Uterus (tissue), 4 donors: Measurements from ENCODE around the gene UPF3A. TPM values are rescaled to one million over a fixed set of nuclear protein-coding genes. Genes with fewer than 3 reads are reported as not detected.

Source experiments
- DNase-seq, 2 donors: peaks; one replicate each; pipeline ENCODE4 v3.0.0-alpha.2; 2019 to 2020
- H3K27ac ChIP-seq, 2 donors: fragments of 200-600 bp; sonication (generic); 1 replicate in 1 of 2; 2 replicates in 1 of 2; pipeline ENCODE4 v1.5.1; 2016 to 2018
- H3K27me3 ChIP-seq, 2 donors: fragments of 200-600 bp; sonication (generic); one replicate each; pipeline ENCODE4 v1.5.1; 2018 to 2019; ENCODE audit warnings: control low read depth in 1 of 2
- H3K36me3 ChIP-seq, 2 donors: fragments of 200-600 bp; sonication (generic); one replicate each; pipeline ENCODE4 v1.5.1; 2019; ENCODE audit warnings: control low read depth in 1 of 2
- H3K4me1 ChIP-seq, 2 donors: fragments of 200-600 bp; sonication (generic); one replicate each; pipeline ENCODE4 v1.5.1; 2018 to 2019; ENCODE audit warnings: control low read depth in 1 of 2
- H3K4me3 ChIP-seq, 2 donors: fragments of 200-600 bp; sonication (generic); 1 replicate in 1 of 2; 2 replicates in 1 of 2; pipeline ENCODE4 v1.5.1; 2018 to 2019; ENCODE audit warnings: mild to moderate bottlenecking in 1 of 2
- H3K9me3 ChIP-seq, 2 donors: fragments of 200-600 bp; sonication (generic); one replicate each; pipeline ENCODE4 v1.5.1; 2019; ENCODE audit warnings: control low read depth in 1 of 2
- CTCF ChIP-seq, 4 experiments: fragments of 200-600 bp in 2 of 4; fragments of 450-650 bp in 2 of 4; sonication (generic) in 2 of 4; IDR thresholded peaks; one replicate each; pipeline ENCODE4 v1.5.1; 2016 to 2019; ENCODE audit warnings: antibody characterized with exemption in 4 of 4, mild to moderate bottlenecking in 2 of 4, moderate library complexity in 1 of 4
- POLR2A ChIP-seq, 2 donors: fragments of 450-650 bp; IDR thresholded peaks; one replicate each; pipeline ENCODE4 v1.6.1; 2016; ENCODE audit warnings: antibody characterized with exemption in 2 of 2, mild to moderate bottlenecking in 1 of 2, moderate library complexity in 1 of 2
- intact Hi-C: fragments of 100-400 bp; cut with DNase I; formaldehyde crosslinking; loops from one replicate; pipeline ENCODE4 v1.15.1; 2023; ENCODE audit warnings: low total_unique reads
- total RNA-seq, 4 donors: library from RNA; depleted of rRNA in 3 of 4; stranded (reverse); fragments of >200 nt in 3 of 4; gene quantifications; one replicate each; pipeline versions ENCODE4 v1.1.0 to v1.2.4, GENCODE V29; 2014 to 2023
- donor health status: DM: yes; HTN: yes; CAD: no.

Gene UPF3A
- total RNA-seq = 10 to 100 TPM; 15.0 to 74.1 (median 34.9) TPM

GRCh38 chr13:114281351-114282040 lies at the start of gene UPF3A:
Gene UPF3A (plus strand): TSS chr13:114281601. CDS start chr13:114281640, 39 bp downstream.
- H3K27me3 ChIP-seq = no peaks in the 10 kb centered on the region
- intact Hi-C loops = no loop called here
- no peaks in the 10 kb centered on the region for H3K36me3 ChIP-seq

GRCh38 chr13:114231886-114232285 lies 49.5 kb upstream of the UPF3A start:
- no peak for DNase-seq
- Histone ChIP-seq H3K4me1 (peaks cover 0 to 7% of the 10 kb centered on the region in 2 donors), H3K4me3 (no peak overlapping the region), H3K9me3 (no peaks in the 10 kb centered on the region), H3K36me3 (no peaks in the 10 kb centered on the region), H3K27me3 (no peaks in the 10 kb centered on the region), H3K27ac (no peak overlapping the region)
- no peak for TF ChIP-seq POLR2A (IDR thresholded peaks at IDR 0.05)
- intact Hi-C loops = no loop called here

More at GRCh38 chr13:114281351-114282040, at the start of gene UPF3A:
- Histone ChIP-seq H3K9me3 (no peaks in the 10 kb centered on the region), H3K27ac (peak within 1 kb of the TSS; percentile 97 to 98), H3K4me3 (peak within 1 kb of the TSS; percentile 60 to 93), H3K4me1 (peaks cover 0 to 7% of the 10 kb centered on the region in 2 donors)
- TF ChIP-seq POLR2A (IDR thresholded peaks at IDR 0.05) = peak in 1 of 2 donors; percentile 82
- TF ChIP-seq CTCF (IDR thresholded peaks at IDR 0.05) = no peak
- DNase-seq = peak; percentile 90 to 92

- no peaks in the 10 kb centered on the region for H3K36me3 ChIP-seq
- H3K9me3 ChIP-seq = no peaks in the 10 kb centered on the region
- H3K4me1 ChIP-seq = peaks cover 0 to 7% of the 10 kb centered on the region in 2 donors
- TF ChIP-seq POLR2A (IDR thresholded peaks at IDR 0.05) (no peak), CTCF (IDR thresholded peaks at IDR 0.05) (no peak)
- no peaks in the 10 kb centered on the region for H3K27me3 ChIP-seq
- intact Hi-C loops = no loop called here
- no peak for DNase-seq
- peak overlapping the region; percentile 69 to 73 for H3K4me3 ChIP-seq
- H3K27ac ChIP-seq = peak overlapping the region; percentile 67 to 82
Observed at GRCh38 chr13:114234266-114234644, 47.1 kb upstream of the UPF3A start.

- intact Hi-C loops = no loop called here
- Histone ChIP-seq H3K27ac (peak within 1 kb of the TSS; percentile 67 to 82), H3K9me3 (no peaks in the 10 kb centered on the region), H3K4me3 (peak within 1 kb of the TSS; percentile 69 to 73), H3K36me3 (no peaks in the 10 kb centered on the region), H3K4me1 (peaks cover 0 to 7% of the 10 kb centered on the region in 2 donors), H3K27me3 (no peaks in the 10 kb centered on the region)
- TF ChIP-seq CTCF (IDR thresholded peaks at IDR 0.05) (peak in 2 of 4 experiments; percentile 22 to 27), POLR2A (IDR thresholded peaks at IDR 0.05) (peak in 1 of 2 donors; percentile 63)
- DNase-seq = peak; percentile 89 to 94
Observed at GRCh38 chr13:114234645-114235421, 46.6 kb upstream of the UPF3A start, which contains the start of gene CDC16. Gene CDC16 (plus strand): TSS chr13:114234897. CDS start chr13:114235085, 188 bp downstream.

- Histone ChIP-seq H3K4me1 (peaks cover 0 to 7% of the 10 kb centered on the region in 2 donors), H3K27me3 (no peaks in the 10 kb centered on the region), H3K4me3 (peak overlapping the region; percentile 69 to 73), H3K9me3 (no peaks in the 10 kb centered on the region), H3K36me3 (no peaks in the 10 kb centered on the region), H3K27ac (peak overlapping the region; percentile 10 to 67)
- no peak for DNase-seq
- intact Hi-C loops = no loop called here
- TF ChIP-seq CTCF (IDR thresholded peaks at IDR 0.05) = no peak
- no peak for TF ChIP-seq POLR2A (IDR thresholded peaks at IDR 0.05)
Observed at GRCh38 chr13:114235697-114236096, 45.7 kb upstream of the UPF3A start.
